Mammary epithelial cell (primary cell): ENCODE measurements around the gene PHLDB1.

ENCODE experiments used
- CTCF ChIP-seq, 2 donors: IDR thresholded peaks in 1 of 2; conservative IDR thresholded peaks in 1 of 2; 2 replicates each; pipeline ENCODE4 v1.5.1; 2011 to 2012; ENCODE audit warnings: inconsistent platforms in 2 of 2, low read length in 2 of 2, mild to moderate bottlenecking in 2 of 2, control low read depth in 1 of 2, low read depth in 1 of 2; ENCODE audit not compliant: insufficient read depth in 1 of 2; ENCODE audit errors: extremely low read depth in 1 of 2
- EZH2 ChIP-seq: IDR thresholded peaks from 2 replicates; pipeline ENCODE4 v1.6.1; 2012; ENCODE audit warnings: low read length, inconsistent platforms, borderline replicate concordance

GRCh38 chr11:118694185-118694584, 86.8 kb downstream of the PHLDB1 start:
- TF ChIP-seq CTCF (conservative IDR thresholded peaks at IDR 0.05 in 1 of 2, IDR thresholded peaks at IDR 0.05 in 1 of 2; ENCODE audit: extremely low read depth in 1 of 2, insufficient read depth in 1 of 2, low read depth in 1 of 2, low read length in 2 of 2) (no peak), EZH2 (no peak)
